Non-pigmented ciliary epithelial cell (primary cell): Measurements from ENCODE around the gene NFATC1.

Experiments used
- DNase-seq: peaks from one replicate; pipeline ENCODE4 v3.0.0-alpha.2; 2010; ENCODE audit warnings: low read depth

Gene NFATC1

GRCh38 chr18:79457239-79457638 lies 61.5 kb downstream of the NFATC1 start:
- no peak for DNase-seq

GRCh38 chr18:79457652-79458051 lies 61.9 kb downstream of the NFATC1 start:
- no peak for DNase-seq

- peak; percentile 24 for DNase-seq
Observed at GRCh38 chr18:79458131-79458838, 62.6 kb downstream of the NFATC1 start.

- no peak for DNase-seq
Observed at GRCh38 chr18:79458917-79459803, 63.4 kb downstream of the NFATC1 start.

- DNase-seq, result no peak
Observed at GRCh38 chr18:79459946-79460480, 64.3 kb downstream of the NFATC1 start.

- no peak for DNase-seq
Observed at GRCh38 chr18:79460481-79461300, 65.0 kb downstream of the NFATC1 start.

- DNase-seq, result no peak
Observed at GRCh38 chr18:79461627-79462026, 65.9 kb downstream of the NFATC1 start.

GRCh38 chr18:79463424-79463960 lies 67.8 kb downstream of the NFATC1 start:
- no peak for DNase-seq

- no peak for DNase-seq
Observed at GRCh38 chr18:79465392-79465991, 69.8 kb downstream of the NFATC1 start.

GRCh38 chr18:79466591-79466990 lies 70.9 kb downstream of the NFATC1 start:
- DNase-seq, result no peak

GRCh38 chr18:79467126-79467525 lies 71.4 kb downstream of the NFATC1 start:
- DNase-seq, result no peak

- no peak for DNase-seq
Observed at GRCh38 chr18:79468119-79468789, 72.5 kb downstream of the NFATC1 start.

GRCh38 chr18:79469309-79469708 lies 73.6 kb downstream of the NFATC1 start:
- no peak for DNase-seq

GRCh38 chr18:79469751-79470505 lies 74.2 kb downstream of the NFATC1 start:
- DNase-seq, result no peak

GRCh38 chr18:79470547-79470946 lies 74.8 kb downstream of the NFATC1 start:
- DNase-seq, result no peak

- DNase-seq, result no peak
Observed at GRCh38 chr18:79471046-79471445, 75.3 kb downstream of the NFATC1 start.

GRCh38 chr18:79471597-79471996 lies 75.9 kb downstream of the NFATC1 start:
- no peak for DNase-seq

- DNase-seq, result no peak
Observed at GRCh38 chr18:79472176-79472575, 76.4 kb downstream of the NFATC1 start.

- no peak for DNase-seq
Observed at GRCh38 chr18:79472946-79473345, 77.2 kb downstream of the NFATC1 start.
